HepG2 (cell line): ENCODE data around the gene ACP2. TPM values are rescaled to one million over a fixed set of nuclear protein-coding genes. Genes with fewer than 3 reads are reported as not detected.

ENCODE experiments used
- CHD2 ChIP-seq: IDR thresholded peaks from 2 replicates; pipeline ENCODE4 v1.6.1; 2011; ENCODE audit warnings: low read depth, low read length, improper control_type of control experiment
- ETV6 ChIP-seq: sonication (generic); formaldehyde crosslinking; conservative IDR thresholded peaks from 2 replicates; pipeline ENCODE4 v1.4.0; 2020; ENCODE audit warnings: missing genetic modification reagents
- EZH2 ChIP-seq: conservative IDR thresholded peaks from 2 replicates; pipeline ENCODE4 v1.6.1; 2012; ENCODE audit warnings: mild to moderate bottlenecking, low read depth, low read length, moderate library complexity
- GATAD2A ChIP-seq: IDR thresholded peaks from 2 replicates; pipeline ENCODE4 v1.6.1; 2016
- HHEX ChIP-seq: IDR thresholded peaks from 2 replicates; pipeline ENCODE4 v1.6.1; 2016; ENCODE audit warnings: control low read depth
- KLF6 ChIP-seq: IDR thresholded peaks from 2 replicates; pipeline ENCODE4 v1.8.0; 2016; ENCODE audit warnings: missing biosample characterization, missing genetic modification reagents
- SALL2 ChIP-seq: sonication (generic); formaldehyde crosslinking; IDR thresholded peaks from 2 replicates; pipeline ENCODE4 v1.8.1; 2023; ENCODE audit warnings: mild to moderate bottlenecking, missing genetic modification reagents, inconsistent platforms
- SIN3A ChIP-seq: IDR thresholded peaks from 2 replicates; pipeline ENCODE4 v1.6.1; 2011; ENCODE audit warnings: low read depth, mild to moderate bottlenecking, control low read depth, low read length, borderline replicate concordance
- SOX5 ChIP-seq: IDR thresholded peaks from 2 replicates; pipeline ENCODE4 v1.6.1; 2016; ENCODE audit warnings: borderline replicate concordance
- SOX6 ChIP-seq, 2 experiments: fragments of 450-650 bp in 1 of 2; sonication (generic) in 1 of 2; formaldehyde crosslinking in 1 of 2; IDR thresholded peaks; 2 replicates each; pipeline versions ENCODE4 v1.4.0 to v1.6.1; 2017 to 2020; ENCODE audit warnings: antibody characterized with exemption in 1 of 2, mild to moderate bottlenecking in 1 of 2, missing genetic modification reagents in 1 of 2
- ZFP41 ChIP-seq: sonication (generic); formaldehyde crosslinking; IDR thresholded peaks from 2 replicates; pipeline ENCODE4 v1.4.0; 2020; ENCODE audit warnings: mild to moderate bottlenecking, missing genetic modification reagents, borderline replicate concordance
- ZIK1 ChIP-seq: sonication (generic); formaldehyde crosslinking; IDR thresholded peaks from 2 replicates; pipeline ENCODE4 v1.5.0; 2020; ENCODE audit warnings: mild to moderate bottlenecking, low read depth, missing genetic modification reagents, borderline replicate concordance
- ZNF12 ChIP-seq: sonication (generic); formaldehyde crosslinking; IDR thresholded peaks from 2 replicates; pipeline ENCODE4 v1.5.0; 2020; ENCODE audit warnings: missing genetic modification reagents
- ZNF235 ChIP-seq: sonication (generic); formaldehyde crosslinking; IDR thresholded peaks from 2 replicates; pipeline ENCODE4 v1.8.1; 2023; ENCODE audit warnings: mild to moderate bottlenecking, missing genetic modification reagents, borderline replicate concordance
- ZNF557 ChIP-seq: sonication (generic); formaldehyde crosslinking; IDR thresholded peaks from 2 replicates; pipeline ENCODE4 v1.4.0; 2020; ENCODE audit warnings: missing genetic modification reagents
- ZNF569 ChIP-seq: sonication (generic); formaldehyde crosslinking; IDR thresholded peaks from 2 replicates; pipeline ENCODE4 v1.5.0; 2020; ENCODE audit warnings: mild to moderate bottlenecking, missing genetic modification reagents, moderate library complexity, borderline replicate concordance
- ZNF619 ChIP-seq: sonication (generic); formaldehyde crosslinking; IDR thresholded peaks from 2 replicates; pipeline ENCODE4 v1.4.0; 2020; ENCODE audit warnings: mild to moderate bottlenecking, missing genetic modification reagents
- ZNF878 ChIP-seq: sonication (generic); formaldehyde crosslinking; IDR thresholded peaks from 2 replicates; pipeline ENCODE4 v1.8.1; 2023; ENCODE audit warnings: mild to moderate bottlenecking, missing genetic modification reagents, moderate library complexity
- ZSCAN12 ChIP-seq: sonication (generic); formaldehyde crosslinking; IDR thresholded peaks from 2 replicates; pipeline ENCODE4 v1.9.0; 2021; ENCODE audit warnings: mild to moderate bottlenecking, missing genetic modification reagents
- ZSCAN31 ChIP-seq: sonication (generic); formaldehyde crosslinking; IDR thresholded peaks from 2 replicates; pipeline ENCODE4 v1.5.0; 2020; ENCODE audit warnings: low read depth, mild to moderate bottlenecking, missing genetic modification reagents
- polyA plus RNA-seq, 8 experiments: library from polyadenylated mRNA; depleted of rRNA in 3 of 8; stranded (reverse) in 7 of 8; unstranded in 1 of 8; fragments of >200 nt; fragmentation: Illumina TruSeq in 4 of 8; extraction: Trizol in 4 of 8; gene quantifications; 2 replicates each; pipeline versions ENCODE4 v1.2.1 to v1.2.3, GENCODE V29; 2011 to 2016; ENCODE audit warnings: low read depth in 4 of 8, missing spikeins in 1 of 8, mixed read lengths in 1 of 8; ENCODE audit not compliant: insufficient read depth in 1 of 8
- total RNA-seq, 5 experiments: library from RNA; depleted of rRNA; stranded (reverse); fragments of >200 nt; fragmentation: Illumina TruSeq; extraction: Trizol; gene quantifications; 2 replicates each; pipeline ENCODE4 v1.2.3, GENCODE V29; 2016; ENCODE audit warnings: low read depth in 1 of 5
- TF ChIP-seq, protein P1 (sequence below): IDR thresholded peaks from 2 replicates; pipeline ENCODE4 v1.6.1; 2012; ENCODE audit warnings: low read length, improper control_type of control experiment
- TF ChIP-seq, protein P2 (sequence below): sonication (generic); formaldehyde crosslinking; conservative IDR thresholded peaks from 2 replicates; pipeline ENCODE4 v1.4.0; 2020; ENCODE audit warnings: missing genetic modification reagents
- TF ChIP-seq, protein P3 (sequence below): sonication (generic); formaldehyde crosslinking; IDR thresholded peaks from 2 replicates; pipeline ENCODE4 v1.4.0; 2020; ENCODE audit warnings: missing genetic modification reagents, borderline replicate concordance

ACP2 gene
- total and polyA plus RNA-seq, 2 of the 13 experiments (the other 11 are each of a cell fraction or from before 2014, with no cell fraction given), result 17.7 to 20.2 TPM

DNA sequence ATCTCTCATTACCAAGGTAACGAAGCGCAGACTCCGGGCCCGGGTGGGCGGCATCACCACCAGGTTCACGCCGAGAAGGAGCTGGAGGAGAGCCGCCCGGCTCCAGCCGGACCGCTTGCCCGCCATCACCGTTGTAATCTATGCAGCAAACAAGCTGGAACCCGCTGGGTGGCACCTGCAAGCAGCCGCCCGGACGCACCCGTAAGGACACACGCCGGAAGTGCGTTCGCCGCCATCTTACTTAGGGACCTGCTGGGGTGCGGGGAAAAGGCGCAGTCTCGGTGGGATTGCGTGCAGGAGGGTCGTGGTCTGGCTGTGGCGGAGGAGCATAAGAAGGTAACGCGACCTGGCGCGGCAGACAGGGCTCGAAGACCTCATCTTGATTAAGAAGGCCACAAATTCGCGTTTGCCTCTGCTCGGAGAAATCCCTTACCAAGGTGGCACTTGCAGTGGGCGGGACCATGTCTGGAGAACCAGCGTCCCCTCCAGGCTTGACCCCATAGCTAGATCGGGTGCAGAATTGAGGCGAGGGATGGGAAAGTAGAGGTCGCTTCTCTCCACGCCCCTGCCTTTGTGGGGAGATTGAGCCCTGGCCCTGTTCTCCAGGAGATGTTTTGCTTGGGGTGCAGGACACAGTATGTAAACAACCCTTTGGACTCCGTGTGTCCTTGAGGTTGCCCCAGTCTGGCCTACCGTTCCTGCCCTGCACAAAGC is at the start of gene ACP2 (continued):
- TF ChIP-seq, protein P1, sequence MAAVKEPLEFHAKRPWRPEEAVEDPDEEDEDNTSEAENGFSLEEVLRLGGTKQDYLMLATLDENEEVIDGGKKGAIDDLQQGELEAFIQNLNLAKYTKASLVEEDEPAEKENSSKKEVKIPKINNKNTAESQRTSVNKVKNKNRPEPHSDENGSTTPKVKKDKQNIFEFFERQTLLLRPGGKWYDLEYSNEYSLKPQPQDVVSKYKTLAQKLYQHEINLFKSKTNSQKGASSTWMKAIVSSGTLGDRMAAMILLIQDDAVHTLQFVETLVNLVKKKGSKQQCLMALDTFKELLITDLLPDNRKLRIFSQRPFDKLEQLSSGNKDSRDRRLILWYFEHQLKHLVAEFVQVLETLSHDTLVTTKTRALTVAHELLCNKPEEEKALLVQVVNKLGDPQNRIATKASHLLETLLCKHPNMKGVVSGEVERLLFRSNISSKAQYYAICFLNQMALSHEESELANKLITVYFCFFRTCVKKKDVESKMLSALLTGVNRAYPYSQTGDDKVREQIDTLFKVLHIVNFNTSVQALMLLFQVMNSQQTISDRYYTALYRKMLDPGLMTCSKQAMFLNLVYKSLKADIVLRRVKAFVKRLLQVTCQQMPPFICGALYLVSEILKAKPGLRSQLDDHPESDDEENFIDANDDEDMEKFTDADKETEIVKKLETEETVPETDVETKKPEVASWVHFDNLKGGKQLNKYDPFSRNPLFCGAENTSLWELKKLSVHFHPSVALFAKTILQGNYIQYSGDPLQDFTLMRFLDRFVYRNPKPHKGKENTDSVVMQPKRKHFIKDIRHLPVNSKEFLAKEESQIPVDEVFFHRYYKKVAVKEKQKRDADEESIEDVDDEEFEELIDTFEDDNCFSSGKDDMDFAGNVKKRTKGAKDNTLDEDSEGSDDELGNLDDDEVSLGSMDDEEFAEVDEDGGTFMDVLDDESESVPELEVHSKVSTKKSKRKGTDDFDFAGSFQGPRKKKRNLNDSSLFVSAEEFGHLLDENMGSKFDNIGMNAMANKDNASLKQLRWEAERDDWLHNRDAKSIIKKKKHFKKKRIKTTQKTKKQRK, result no peak
- TF ChIP-seq SIN3A (peak; percentile 82; the same call in 1 of the 2 replicates), ZNF619 (CRISPR knock-in tag) (peak; percentile 71; the same call in 1 of the 2 replicates), GATAD2A (CRISPR knock-in tag) (peak; percentile 52), ZNF12 (CRISPR knock-in tag) (peak; percentile 81), ZNF569 (CRISPR knock-in tag) (0 out of 2 replicates have a peak, but pooled peaks have one; percentile 74), ETV6 (peak; percentile 92; the same call in 1 of the 2 replicates), HHEX (CRISPR knock-in tag) (no peak), KLF6 (CRISPR knock-in tag) (peak; percentile 84), CHD2 (peak; percentile 66), SOX5 (CRISPR knock-in tag) (peak; percentile 19; the same call in 1 of the 2 replicates), ZSCAN31 (CRISPR knock-in tag) (peak; percentile 51; the same call in 1 of the 2 replicates), SOX6 (IDR thresholded peaks at IDR 0.05) (no peak), SOX6 (CRISPR knock-in tag; IDR thresholded peaks at IDR 0.05) (peak; percentile 53), SALL2 (CRISPR knock-in tag) (peak; percentile 84), EZH2 (no peak), ZFP41 (CRISPR knock-in tag) (no peak), ZIK1 (CRISPR knock-in tag) (peak; percentile 28; the same call in 1 of the 2 replicates), ZSCAN12 (CRISPR knock-in tag) (peak; percentile 89; the same call in 1 of the 2 replicates), ZNF878 (CRISPR knock-in tag) (peak; percentile 91), ZNF557 (peak; percentile 62; the same call in 1 of the 2 replicates), ZNF235 (0 out of 2 replicates have a peak, but pooled peaks have one; percentile 38)
- TF ChIP-seq, protein P2, sequence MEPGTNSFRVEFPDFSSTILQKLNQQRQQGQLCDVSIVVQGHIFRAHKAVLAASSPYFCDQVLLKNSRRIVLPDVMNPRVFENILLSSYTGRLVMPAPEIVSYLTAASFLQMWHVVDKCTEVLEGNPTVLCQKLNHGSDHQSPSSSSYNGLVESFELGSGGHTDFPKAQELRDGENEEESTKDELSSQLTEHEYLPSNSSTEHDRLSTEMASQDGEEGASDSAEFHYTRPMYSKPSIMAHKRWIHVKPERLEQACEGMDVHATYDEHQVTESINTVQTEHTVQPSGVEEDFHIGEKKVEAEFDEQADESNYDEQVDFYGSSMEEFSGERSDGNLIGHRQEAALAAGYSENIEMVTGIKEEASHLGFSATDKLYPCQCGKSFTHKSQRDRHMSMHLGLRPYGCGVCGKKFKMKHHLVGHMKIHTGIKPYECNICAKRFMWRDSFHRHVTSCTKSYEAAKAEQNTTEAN (CRISPR knock-in tag), result peak; percentile 62
- TF ChIP-seq, protein P3, sequence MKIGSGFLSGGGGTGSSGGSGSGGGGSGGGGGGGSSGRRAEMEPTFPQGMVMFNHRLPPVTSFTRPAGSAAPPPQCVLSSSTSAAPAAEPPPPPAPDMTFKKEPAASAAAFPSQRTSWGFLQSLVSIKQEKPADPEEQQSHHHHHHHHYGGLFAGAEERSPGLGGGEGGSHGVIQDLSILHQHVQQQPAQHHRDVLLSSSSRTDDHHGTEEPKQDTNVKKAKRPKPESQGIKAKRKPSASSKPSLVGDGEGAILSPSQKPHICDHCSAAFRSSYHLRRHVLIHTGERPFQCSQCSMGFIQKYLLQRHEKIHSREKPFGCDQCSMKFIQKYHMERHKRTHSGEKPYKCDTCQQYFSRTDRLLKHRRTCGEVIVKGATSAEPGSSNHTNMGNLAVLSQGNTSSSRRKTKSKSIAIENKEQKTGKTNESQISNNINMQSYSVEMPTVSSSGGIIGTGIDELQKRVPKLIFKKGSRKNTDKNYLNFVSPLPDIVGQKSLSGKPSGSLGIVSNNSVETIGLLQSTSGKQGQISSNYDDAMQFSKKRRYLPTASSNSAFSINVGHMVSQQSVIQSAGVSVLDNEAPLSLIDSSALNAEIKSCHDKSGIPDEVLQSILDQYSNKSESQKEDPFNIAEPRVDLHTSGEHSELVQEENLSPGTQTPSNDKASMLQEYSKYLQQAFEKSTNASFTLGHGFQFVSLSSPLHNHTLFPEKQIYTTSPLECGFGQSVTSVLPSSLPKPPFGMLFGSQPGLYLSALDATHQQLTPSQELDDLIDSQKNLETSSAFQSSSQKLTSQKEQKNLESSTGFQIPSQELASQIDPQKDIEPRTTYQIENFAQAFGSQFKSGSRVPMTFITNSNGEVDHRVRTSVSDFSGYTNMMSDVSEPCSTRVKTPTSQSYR (CRISPR knock-in tag), result peak; percentile 73
